GM18873 (cell line): ENCODE data around the gene DMAC2L.
A peak's percentile ranks its signal among the peaks of the same experiment; 100 is the strongest.

Source experiments
- ATAC-seq: cut with Tn5 transposase; IDR thresholded peaks from one replicate; pipeline ENCODE4 v1.9.1; 2021; ENCODE audit warnings: mild to moderate bottlenecking, moderate library complexity, moderate number of reproducible peaks; ENCODE audit not compliant: unreplicated experiment, low FRiP score

The DMAC2L gene

DNA sequence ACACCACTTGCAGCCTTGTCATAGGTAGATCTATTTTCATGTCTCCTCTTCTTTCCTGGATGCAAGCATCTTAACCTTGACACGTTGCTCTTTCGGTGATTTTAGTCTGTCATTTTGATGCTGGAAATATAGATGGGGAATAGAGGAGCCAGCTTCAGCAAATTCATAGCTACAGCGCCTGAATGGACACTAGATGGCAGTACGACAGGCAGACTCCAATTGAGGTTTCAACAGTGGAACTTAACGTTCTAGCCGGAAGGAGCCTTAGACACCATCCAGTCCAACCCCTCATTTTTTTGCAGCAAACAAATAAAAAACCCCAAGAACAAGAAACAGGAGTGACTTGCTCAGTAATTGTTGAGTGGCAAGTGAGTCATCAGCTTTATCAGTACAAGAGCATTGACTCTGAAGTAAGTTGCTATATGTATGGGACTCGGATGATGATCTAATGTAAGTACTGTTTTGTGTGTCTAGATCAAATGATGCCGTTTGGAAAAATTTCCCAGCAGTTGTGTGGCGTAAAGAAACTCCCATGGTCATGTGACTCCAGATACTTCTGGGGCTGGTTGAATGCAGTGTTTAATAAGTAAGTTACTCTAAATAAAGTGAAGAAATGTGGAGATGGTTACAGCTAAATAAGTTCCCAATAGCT, 9.0 kb downstream of the DMAC2L start:
- peak; percentile 84 for ATAC-seq

GRCh38 chr14:50331596-50331995, 19.5 kb downstream of the DMAC2L start:
- no peak for ATAC-seq

DNA sequence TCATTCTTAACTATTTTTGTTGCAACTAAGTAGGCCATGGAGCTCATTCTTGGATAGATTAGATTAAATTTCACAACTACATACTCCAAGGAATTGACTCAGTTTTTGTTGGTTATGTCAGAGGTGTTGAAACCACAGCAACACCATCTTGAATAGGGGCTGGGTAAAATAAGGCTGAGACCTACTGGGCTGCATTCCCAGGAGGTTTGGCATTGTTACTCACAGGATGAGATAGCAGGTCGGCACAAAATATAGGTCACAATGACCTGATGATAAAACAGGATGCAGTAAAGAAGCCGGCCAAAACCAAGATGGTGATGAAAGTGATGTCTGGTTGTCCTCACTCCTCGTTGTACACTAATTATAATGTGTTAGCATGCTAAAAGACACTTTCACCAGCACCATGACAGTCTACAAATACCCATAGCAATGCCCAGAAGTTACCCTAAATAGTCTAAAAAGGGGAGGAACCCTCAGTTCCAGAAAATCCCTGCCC, 20.9 kb downstream of the DMAC2L start:
- no peak for ATAC-seq

GRCh38 chr14:50334211-50334610, 22.1 kb downstream of the DMAC2L start:
- ATAC-seq = no peak

DNA sequence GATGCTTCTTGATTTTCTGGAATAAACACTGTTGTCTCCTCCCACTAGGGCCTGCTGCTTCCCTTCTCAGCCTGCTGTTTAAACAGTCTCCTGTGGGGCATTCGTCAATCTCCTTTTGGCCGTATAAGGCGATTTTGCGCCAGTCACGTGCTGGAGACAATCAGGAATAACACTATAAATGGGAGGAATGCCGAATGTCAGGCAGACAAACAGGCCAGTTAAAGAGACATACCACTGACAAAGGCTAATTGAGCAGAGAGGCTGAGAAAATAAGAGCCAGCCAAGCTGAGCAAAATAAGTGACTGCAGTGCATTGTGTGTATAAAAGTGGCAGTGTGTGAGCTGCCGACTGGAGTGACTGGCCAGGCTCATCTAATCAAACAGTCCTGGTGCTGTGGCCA, 23.3 kb downstream of the DMAC2L start:
- no peak for ATAC-seq

- no peak for ATAC-seq
Measured at GRCh38 chr14:50335989-50336824, 24.1 kb downstream of the DMAC2L start.

GRCh38 chr14:50338587-50338986, 26.5 kb downstream of the DMAC2L start:
- ATAC-seq = no peak

- no peak for ATAC-seq
Measured at GRCh38 chr14:50339178-50339804, 27.2 kb downstream of the DMAC2L start.

DNA sequence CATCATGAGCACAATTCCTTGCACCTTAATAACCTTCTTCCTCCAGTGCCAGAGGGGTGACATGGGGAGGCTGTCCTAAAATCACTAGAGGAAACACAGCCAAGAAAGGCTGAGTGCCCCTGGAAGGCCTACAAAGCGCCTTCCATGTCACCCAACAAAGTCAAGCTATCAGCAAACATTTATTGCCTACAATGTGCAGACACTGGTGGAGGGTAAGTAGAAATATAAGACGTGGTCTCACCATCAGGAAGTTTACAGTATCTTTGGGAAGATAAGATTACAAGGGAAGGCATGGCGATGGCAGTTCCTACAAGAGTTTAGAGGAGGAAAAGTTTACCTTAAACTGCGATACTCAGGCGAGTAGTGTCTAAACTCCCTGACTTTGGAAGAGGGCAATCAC, 27.9 kb downstream of the DMAC2L start:
- no peak for ATAC-seq

GRCh38 chr14:50340963-50341362, 28.8 kb downstream of the DMAC2L start:
- ATAC-seq = no peak

GRCh38 chr14:50342221-50343078, 30.3 kb downstream of the DMAC2L start:
- ATAC-seq = no peak

DNA sequence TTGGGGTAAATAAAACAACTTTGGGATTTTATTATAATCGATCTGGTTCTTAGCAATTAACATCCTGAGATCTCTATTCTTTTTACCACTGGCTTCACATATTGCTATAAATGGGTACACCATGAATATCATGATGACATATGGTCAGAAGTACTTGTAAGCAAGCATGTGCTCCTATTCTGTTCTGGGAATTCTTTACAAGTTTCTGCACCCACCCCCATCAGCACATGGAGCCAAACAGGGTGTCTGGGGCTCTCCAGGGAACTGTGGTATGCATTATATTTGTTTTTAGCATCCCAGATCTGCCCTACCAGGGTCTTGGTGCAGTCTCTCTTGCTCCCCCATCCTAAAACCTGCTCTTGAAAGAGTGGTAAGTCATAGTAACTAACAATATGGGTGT, 31.3 kb downstream of the DMAC2L start:
- no peak for ATAC-seq

GRCh38 chr14:50344116-50344775, 32.1 kb downstream of the DMAC2L start:
- ATAC-seq = peak; percentile 54

DNA sequence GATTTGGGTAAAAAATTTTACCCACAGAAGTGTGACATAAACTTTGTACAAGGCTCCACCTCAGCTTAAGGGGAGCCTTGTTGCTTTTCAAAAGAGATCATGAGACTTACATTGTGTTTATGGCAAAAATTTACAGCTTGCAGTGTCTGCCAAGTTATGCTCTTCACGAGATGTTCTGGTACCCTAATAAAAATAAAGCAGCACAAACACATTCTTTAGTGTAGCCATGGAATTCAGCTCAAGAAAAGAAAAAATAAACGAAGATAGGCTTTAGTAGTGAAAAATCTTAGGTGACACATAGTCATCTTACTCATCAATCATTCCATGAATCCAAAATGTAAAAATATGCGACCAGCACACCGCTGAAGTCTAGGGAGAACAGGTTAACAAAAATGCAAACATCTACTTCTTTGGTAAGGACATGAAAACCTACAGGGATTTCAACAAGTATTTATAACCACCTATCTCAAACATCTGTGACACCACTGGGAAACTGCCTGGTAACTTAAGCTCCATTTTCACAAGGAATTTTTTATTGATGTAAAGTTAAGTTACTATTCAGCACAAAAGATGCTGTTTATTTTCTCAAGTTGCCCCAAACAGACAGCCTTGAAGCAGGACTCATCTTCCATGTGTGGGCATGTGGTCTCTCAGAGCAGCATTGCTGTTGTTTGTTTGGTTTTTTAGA, 32.9 kb downstream of the DMAC2L start:
- no peak for ATAC-seq

- ATAC-seq = no peak
Measured at GRCh38 chr14:50345846-50346422, 33.8 kb downstream of the DMAC2L start.

DNA sequence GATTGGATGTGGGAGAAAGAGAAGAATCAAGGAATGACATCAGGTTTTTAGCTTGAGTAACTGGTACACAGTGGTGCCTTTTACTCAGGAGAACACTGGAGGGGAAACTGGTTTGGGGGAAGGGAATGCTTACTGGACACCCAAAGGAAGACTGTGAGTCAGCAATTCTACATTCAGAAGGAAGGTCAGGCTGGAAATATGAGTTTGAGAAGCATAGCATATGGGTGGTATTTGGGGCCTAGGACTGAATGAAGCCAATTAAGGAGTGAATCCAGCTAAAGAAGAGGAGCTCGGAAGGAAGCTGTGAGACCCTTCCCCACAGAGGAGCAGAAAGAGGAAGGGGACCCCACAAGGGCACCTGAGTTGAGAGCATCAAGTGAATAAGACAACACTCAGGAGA, 35.4 kb downstream of the DMAC2L start:
- no peak for ATAC-seq

- no peak for ATAC-seq
Measured at GRCh38 chr14:50348933-50349332, 36.8 kb downstream of the DMAC2L start.

- no peak for ATAC-seq
Measured at GRCh38 chr14:50350975-50351374, 38.9 kb downstream of the DMAC2L start.

- no peak for ATAC-seq
Measured at GRCh38 chr14:50352584-50352983, 40.5 kb downstream of the DMAC2L start.
